ENCODE results near the gene SEC63. TPM values are rescaled to one million over a fixed set of nuclear protein-coding genes. Genes with fewer than 3 reads are reported as not detected.

SEC63 gene
- polyA plus RNA-seq, 1 of the 3 experiments (the other 2 are of a cell fraction) = 13.2 TPM

- ChIA-PET CTCF (interaction anchor here (1.6 to 6.5 kb wide), 7 partner anchors 16 to 173 kb away, joined by 6 to 98 read pairs (median 22); no protein-coding TSS in a partner anchor), POLR2A (no interaction called here)
- H3K4me1 ChIP-seq (ENCODE audit: control insufficient read depth in 1 of 2, insufficient read depth in 2 of 2, low read depth in 1 of 2, low read length in 1 of 2) = peaks cover 0 to 4% of the 10 kb centered on the region in 2 experiments; a peak in 1 of 4 replicates
- H3K4me2 ChIP-seq = no peak overlapping the region
- H4K20me1 ChIP-seq (ENCODE audit: insufficient read depth) = no peaks in the 10 kb centered on the region
- H3K9me2 ChIP-seq = no peaks in the 10 kb centered on the region
- no peak overlapping the region for H2AFZ ChIP-seq (ENCODE audit: low read depth)
- no peaks in the 10 kb centered on the region for H3F3A ChIP-seq (replicated peaks; ENCODE audit: insufficient read depth)
- H3K4me3 ChIP-seq (ENCODE audit: low read depth in 2 of 2, low read length in 1 of 2) = no peak overlapping the region
- no peak for TF ChIP-seq TEAD4 (IDR thresholded peaks at IDR 0.05; ENCODE audit: borderline replicate concordance, insufficient read depth)
- no peak for TF ChIP-seq JUND (IDR thresholded peaks at IDR 0.05)
- no peak for TF ChIP-seq SMC3 (IDR thresholded peaks at IDR 0.05; ENCODE audit: low read depth, low read length)
- TF ChIP-seq IRF3 (IDR thresholded peaks at IDR 0.05; ENCODE audit: low read depth, low read length) = no peak
- no peak for TF ChIP-seq FOXM1 (IDR thresholded peaks at IDR 0.05; ENCODE audit: low read depth)
- TF ChIP-seq ELF1 (IDR thresholded peaks at IDR 0.05) = no peak
- no peak for TF ChIP-seq CTCF (IDR thresholded peaks at IDR 0.05)
- TF ChIP-seq NFIC (IDR thresholded peaks at IDR 0.05; ENCODE audit: borderline replicate concordance) = no peak
- TF ChIP-seq MEF2A (IDR thresholded peaks at IDR 0.05; ENCODE audit: borderline replicate concordance, low read depth) = no peak
- TF ChIP-seq TCF12 (IDR thresholded peaks at IDR 0.05) = no peak
- TF ChIP-seq NRF1 (IDR thresholded peaks at IDR 0.05; ENCODE audit: low read depth, low read length) = no peak
- TF ChIP-seq MXI1 (IDR thresholded peaks at IDR 0.05; ENCODE audit: low read depth, low read length) = no peak
- no peak for DNase-seq
- no peaks in the 10 kb centered on the region for H3K79me2 ChIP-seq (ENCODE audit: insufficient read depth)
- no peak overlapping the region for H3K27ac ChIP-seq (ENCODE audit: low read depth in 2 of 2, low read length in 1 of 2)
- WGBS (ENCODE audit: low lambda C conversion rate) = 59% methylated on average over 3 of the region's 4 CpGs
- H3K9me3 ChIP-seq = no peaks in the 10 kb centered on the region
- H3K27me3 ChIP-seq (ENCODE audit: insufficient read depth) = no peaks in the 10 kb centered on the region; the same call in 1 of the 2 replicates
- H3K36me3 ChIP-seq (replicated peaks in 1 of 2; ENCODE audit: control insufficient read depth in 1 of 2, insufficient read depth in 2 of 2, low read length in 1 of 2) = no peaks in the 10 kb centered on the region
- no peak overlapping the region for H3K9ac ChIP-seq
Observed at GRCh38 chr6:107846262-107846795, 111.7 kb downstream of the SEC63 start.

- Histone ChIP-seq H3K36me3 (replicated peaks in 1 of 2; ENCODE audit: control insufficient read depth in 1 of 2, insufficient read depth in 2 of 2, low read length in 1 of 2) (no peaks in the 10 kb centered on the region), H3K4me3 (ENCODE audit: low read depth in 2 of 2, low read length in 1 of 2) (no peak overlapping the region), H3K27ac (ENCODE audit: low read depth in 2 of 2, low read length in 1 of 2) (no peak overlapping the region), H3K27me3 (ENCODE audit: insufficient read depth) (no peaks in the 10 kb centered on the region; the same call in 1 of the 2 replicates), H3K4me2 (no peak overlapping the region), H3K79me2 (ENCODE audit: insufficient read depth) (no peaks in the 10 kb centered on the region), H2AFZ (ENCODE audit: low read depth) (no peak overlapping the region), H4K20me1 (ENCODE audit: insufficient read depth) (no peaks in the 10 kb centered on the region), H3K4me1 (ENCODE audit: control insufficient read depth in 1 of 2, insufficient read depth in 2 of 2, low read depth in 1 of 2, low read length in 1 of 2) (peaks cover 0 to 4% of the 10 kb centered on the region in 2 experiments; a peak in 1 of 4 replicates), H3F3A (replicated peaks; ENCODE audit: insufficient read depth) (no peaks in the 10 kb centered on the region), H3K9me2 (no peaks in the 10 kb centered on the region), H3K9ac (no peak overlapping the region), H3K9me3 (no peaks in the 10 kb centered on the region)
- CTCF ChIA-PET = interaction anchor here (6.5 kb wide), 1 partner anchor 172 kb away, joined by 98 read pairs; no protein-coding TSS in a partner anchor
- WGBS (ENCODE audit: low lambda C conversion rate) = 74% methylated on average over 4 of the region's 7 CpGs
- POLR2A ChIA-PET = no interaction called here
- no peak for DNase-seq
- TF ChIP-seq ELF1 (IDR thresholded peaks at IDR 0.05) (no peak), MEF2A (IDR thresholded peaks at IDR 0.05; ENCODE audit: borderline replicate concordance, low read depth) (no peak), GABPA (IDR thresholded peaks at IDR 0.05; ENCODE audit: low read depth) (no peak), YY1 (IDR thresholded peaks at IDR 0.05; ENCODE audit: low read depth) (no peak), RXRA (IDR thresholded peaks at IDR 0.05; ENCODE audit: borderline replicate concordance, low read depth) (no peak), TCF12 (IDR thresholded peaks at IDR 0.05) (no peak), CTCF (IDR thresholded peaks at IDR 0.05) (no peak), TEAD4 (IDR thresholded peaks at IDR 0.05; ENCODE audit: borderline replicate concordance, insufficient read depth) (no peak), CHD2 (IDR thresholded peaks at IDR 0.05; ENCODE audit: low read length, partially characterized antibody) (no peak), SIN3A (IDR thresholded peaks at IDR 0.05; ENCODE audit: borderline replicate concordance, low read depth, low read length) (no peak), GATA2 (CRISPR knock-in tag; IDR thresholded peaks at IDR 0.05) (no peak), USF2 (IDR thresholded peaks at IDR 0.05; ENCODE audit: borderline replicate concordance, low read depth, low read length) (no peak), RFX5 (IDR thresholded peaks at IDR 0.05; ENCODE audit: low read length) (no peak), JUND (IDR thresholded peaks at IDR 0.05) (no peak), FOSL2 (IDR thresholded peaks at IDR 0.05; ENCODE audit: borderline replicate concordance, low read depth) (no peak), TAF1 (IDR thresholded peaks at IDR 0.05; ENCODE audit: borderline replicate concordance, low read depth, low read length) (no peak)
Observed at GRCh38 chr6:107845777-107846176, 112.2 kb downstream of the SEC63 start.

All from SK-N-SH (cell line).